ENCODE measurements around the gene NLRP13. TPM values are rescaled to one million over a fixed set of nuclear protein-coding genes. Genes with fewer than 3 reads are reported as not detected.
"Not testable (repeated sequence)": the region's sequence is repeated elsewhere in the genome, so short reads cannot be mapped to it uniquely, and the experiment has no call there.

NLRP13 gene
- total and polyA plus RNA-seq, 9 of the 15 experiments (the other 6 are each of a cell fraction or from before 2014, with no cell fraction given), result not detected

- Histone ChIP-seq H3K9ac (ENCODE audit: insufficient read depth in 1 of 2, low read depth in 2 of 2, low read length in 2 of 2) (no peak overlapping the region), H3K4me1 (replicated peaks in 1 of 2; ENCODE audit: control insufficient read depth in 2 of 2, insufficient read depth in 2 of 2, low read length in 2 of 2) (no peaks in the 10 kb centered on the region), H4K20me1 (replicated peaks; ENCODE audit: control insufficient read depth, insufficient read depth, low read length) (no peaks in the 10 kb centered on the region), H3K9me1 (ENCODE audit: control insufficient read depth, insufficient read depth, low read length) (no peaks in the 10 kb centered on the region), H3K9me3 (replicated peaks; ENCODE audit: control insufficient read depth, insufficient read depth, low read depth, low read length) (no peaks in the 10 kb centered on the region), H3K36me3 (ENCODE audit: control insufficient read depth, insufficient read depth, low read length) (no peaks in the 10 kb centered on the region), H3K79me2 (ENCODE audit: control insufficient read depth, insufficient read depth, low read length) (no peaks in the 10 kb centered on the region), H3K27ac (ENCODE audit: extremely low read depth, low read depth, low read length) (no peak overlapping the region), H3K4me3 (no peak overlapping the region), H3K4me2 (ENCODE audit: insufficient read depth, low read length) (no peak overlapping the region), H2AFZ (ENCODE audit: low read depth, low read length) (no peak overlapping the region), H3K27me3 (ENCODE audit: control insufficient read depth in 2 of 2, insufficient read depth in 2 of 2, low read length in 2 of 2) (peaks cover 18 to 36% of the 10 kb centered on the region in 2 experiments; a peak in 4 of 5 replicates)
- no peak for ATAC-seq
- CTCF ChIA-PET (ENCODE audit: low intra/inter-chr PET ratio), result no interaction called here
- 0% methylated on average over 7 of the region's 7 CpGs for WGBS (ENCODE audit: insufficient coverage, low coverage, missing lambda C conversion rate)
- in situ Hi-C loops (cut with MboI), result no loop called here
- no peak for FAIRE-seq
- POLR2A ChIA-PET, result no interaction called here
- intact Hi-C loops (cut with micrococcal nuclease), result no loop called here
- BruUV-seq (replicated peaks), result no TSS peak
- TF ChIP-seq TGIF2 (CRISPR knock-in tag; IDR thresholded peaks at IDR 0.05), result no peak
- TF ChIP-seq ZNF253 (CRISPR knock-in tag; conservative IDR thresholded peaks at IDR 0.05), result no peak
- TF ChIP-seq UBTF (IDR thresholded peaks at IDR 0.05; ENCODE audit: borderline replicate concordance in 1 of 2, low read depth in 2 of 2, low read length in 2 of 2), result no peak
- no peak for TF ChIP-seq LARP7 (IDR thresholded peaks at IDR 0.05)
- no peak for TF ChIP-seq KLF10 (CRISPR knock-in tag; IDR thresholded peaks at IDR 0.05)
- no peak for TF ChIP-seq HMGXB4 (CRISPR knock-in tag; IDR thresholded peaks at IDR 0.05)
- no peak for TF ChIP-seq SNIP1 (IDR thresholded peaks at IDR 0.05; ENCODE audit: low read depth)
- TF ChIP-seq ILF3 (IDR thresholded peaks at IDR 0.05; ENCODE audit: borderline replicate concordance), result no peak
- no peak for DNase-seq (ENCODE audit: extremely low read depth in 1 of 4, low spot score in 3 of 4)
Observed at GRCh38 chr19:55956431-55956830, 24.3 kb upstream of the NLRP13 start.

GRCh38 chr19:55950566-55950965 lies 18.4 kb upstream of the NLRP13 start:
- POLR2A ChIA-PET; H4K20me1 ChIP-seq (replicated peaks; ENCODE audit: control insufficient read depth, insufficient read depth, low read length); H3K4me3 ChIP-seq; H3K79me2 ChIP-seq (ENCODE audit: control insufficient read depth, insufficient read depth, low read length); intact Hi-C loops (cut with micrococcal nuclease); in situ Hi-C loops (cut with MboI); H3K4me1 ChIP-seq (replicated peaks in 1 of 2; ENCODE audit: control insufficient read depth in 2 of 2, insufficient read depth in 2 of 2, low read length in 2 of 2); DNase-seq (ENCODE audit: extremely low read depth in 1 of 4, low spot score in 3 of 4); CTCF ChIA-PET (ENCODE audit: low intra/inter-chr PET ratio); H3K27ac ChIP-seq (ENCODE audit: extremely low read depth, low read depth, low read length); ATAC-seq; H3K9me1 ChIP-seq (ENCODE audit: control insufficient read depth, insufficient read depth, low read length); H3K9me3 ChIP-seq (replicated peaks; ENCODE audit: control insufficient read depth, insufficient read depth, low read depth, low read length); H2AFZ ChIP-seq (ENCODE audit: low read depth, low read length); BruUV-seq (replicated peaks); H3K36me3 ChIP-seq (ENCODE audit: control insufficient read depth, insufficient read depth, low read length); H3K9ac ChIP-seq (ENCODE audit: insufficient read depth in 1 of 2, low read depth in 2 of 2, low read length in 2 of 2); H3K4me2 ChIP-seq (ENCODE audit: insufficient read depth, low read length); FAIRE-seq: not testable (repeated sequence)
- peaks cover 7 to 12% of the 10 kb centered on the region in 2 experiments; a peak in 3 of 5 replicates for H3K27me3 ChIP-seq (ENCODE audit: control insufficient read depth in 2 of 2, insufficient read depth in 2 of 2, low read length in 2 of 2)
- 2% methylated on average over 19 of the region's 19 CpGs for WGBS (ENCODE audit: insufficient coverage, low coverage, missing lambda C conversion rate)
